GM19467 (cell line): Measurements from ENCODE around the gene PDE10A.
A peak's percentile ranks its signal among the peaks of the same experiment; 100 is the strongest.
"Not testable (repeated sequence)": the region's sequence is repeated elsewhere in the genome, so short reads cannot be mapped to it uniquely, and the experiment has no call there.

ENCODE experiments used
- ATAC-seq: cut with Tn5 transposase; IDR thresholded peaks from one replicate; pipeline ENCODE4 v1.9.1; 2021; ENCODE audit warnings: mild to moderate bottlenecking, moderate library complexity; ENCODE audit not compliant: unreplicated experiment

PDE10A gene

DNA sequence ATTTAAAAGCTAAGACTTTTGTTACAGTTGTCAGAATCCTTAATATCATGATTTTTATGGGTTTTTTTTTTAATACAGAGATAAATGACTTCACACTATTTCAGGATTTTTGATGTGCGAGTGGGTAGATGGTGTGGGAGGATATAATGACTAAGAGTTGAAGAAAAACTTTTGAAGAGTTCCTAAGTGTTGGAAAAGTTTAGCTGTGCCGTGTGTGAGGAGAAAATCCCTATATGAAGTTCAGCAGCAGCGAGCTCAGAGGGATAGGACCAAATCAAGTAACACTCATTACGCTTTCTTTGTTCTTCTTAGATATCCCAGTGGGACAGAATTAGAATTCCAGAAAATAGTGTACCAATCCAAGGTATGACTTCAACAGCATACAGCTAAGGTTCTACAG, 34.1 kb downstream of the PDE10A start:
- ATAC-seq: no peak

DNA sequence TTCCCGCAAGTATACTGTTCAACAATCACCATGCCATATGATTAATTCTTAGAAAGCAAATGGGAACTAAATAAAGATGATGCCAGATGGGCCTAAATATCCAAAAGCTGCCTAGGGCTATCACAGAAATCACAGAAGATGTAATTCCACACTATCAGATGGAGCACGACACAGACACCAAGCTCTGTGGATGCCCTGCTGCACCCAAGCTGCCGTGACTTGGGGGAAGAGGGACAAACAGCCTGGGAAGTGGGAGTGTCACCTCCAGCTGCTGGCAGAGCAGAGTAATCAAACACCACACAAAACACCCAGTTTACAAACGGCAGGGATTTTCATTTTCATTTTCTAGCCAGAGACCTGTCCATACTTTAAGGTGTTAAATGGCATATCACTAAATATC, 35.7 kb downstream of the PDE10A start:
- ATAC-seq: no peak

GRCh38 chr6:165626711-165627110, 36.3 kb downstream of the PDE10A start:
- no peak for ATAC-seq

DNA sequence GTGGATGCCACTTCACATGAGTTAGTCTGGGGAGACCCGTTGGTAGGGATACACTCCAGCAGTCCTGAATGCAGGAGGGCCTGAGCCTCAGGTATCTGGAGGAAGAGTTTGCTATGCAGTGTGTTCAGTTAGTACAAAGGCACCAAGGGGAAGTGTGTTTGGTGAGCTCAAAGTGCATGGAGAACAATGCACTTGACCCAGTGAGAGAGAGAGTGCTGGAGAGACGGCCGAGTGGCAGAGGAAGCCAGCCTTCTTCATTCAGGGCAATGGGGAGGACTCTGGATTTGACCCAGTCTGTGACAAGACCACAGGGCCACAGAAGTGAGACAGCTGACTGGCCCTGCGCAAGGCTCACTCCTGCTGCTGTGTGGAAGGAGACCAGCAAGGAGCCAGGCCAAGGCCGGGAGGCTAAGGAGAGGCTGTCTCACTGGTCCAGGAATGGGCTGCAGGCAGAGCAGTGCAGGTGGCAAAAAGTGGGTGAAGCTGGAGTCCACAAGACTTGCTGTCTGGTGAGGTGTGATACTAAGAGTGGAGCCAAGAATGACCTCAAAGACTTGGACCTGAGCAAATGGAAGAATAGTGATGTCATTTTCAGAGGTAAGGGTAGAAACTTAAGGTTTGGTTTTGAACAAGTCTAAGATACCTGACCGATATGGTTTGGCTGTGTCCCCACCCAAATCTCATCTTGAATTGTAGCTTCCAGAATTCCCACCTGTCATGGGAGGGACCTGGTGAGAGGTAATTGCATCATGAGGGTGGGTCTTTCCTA, 38.0 kb downstream of the PDE10A start:
- no peak for ATAC-seq

DNA sequence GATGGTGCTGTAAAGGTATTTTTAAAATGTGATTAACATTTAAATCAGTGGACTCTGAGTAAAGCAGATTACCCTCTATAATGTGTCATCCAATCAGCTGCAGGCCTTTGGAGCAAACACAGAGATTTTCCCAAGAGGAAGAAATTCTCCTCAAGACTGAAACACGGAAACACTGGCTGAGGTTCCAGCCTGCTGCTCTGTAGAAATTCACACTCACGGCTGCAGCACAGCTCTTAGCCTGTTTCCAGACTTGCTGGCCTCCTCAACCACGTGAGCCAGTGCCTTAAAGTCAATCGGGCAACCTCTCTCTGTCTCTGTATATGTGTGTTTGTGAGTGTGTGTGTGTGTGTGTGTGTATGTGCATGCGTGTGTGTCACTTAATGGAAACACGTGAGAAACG, 41.1 kb downstream of the PDE10A start:
- ATAC-seq: no peak

GRCh38 chr6:165618891-165619290, 44.1 kb downstream of the PDE10A start:
- not testable (repeated sequence) for ATAC-seq

GRCh38 chr6:165618241-165618640, 44.8 kb downstream of the PDE10A start:
- no peak for ATAC-seq

DNA sequence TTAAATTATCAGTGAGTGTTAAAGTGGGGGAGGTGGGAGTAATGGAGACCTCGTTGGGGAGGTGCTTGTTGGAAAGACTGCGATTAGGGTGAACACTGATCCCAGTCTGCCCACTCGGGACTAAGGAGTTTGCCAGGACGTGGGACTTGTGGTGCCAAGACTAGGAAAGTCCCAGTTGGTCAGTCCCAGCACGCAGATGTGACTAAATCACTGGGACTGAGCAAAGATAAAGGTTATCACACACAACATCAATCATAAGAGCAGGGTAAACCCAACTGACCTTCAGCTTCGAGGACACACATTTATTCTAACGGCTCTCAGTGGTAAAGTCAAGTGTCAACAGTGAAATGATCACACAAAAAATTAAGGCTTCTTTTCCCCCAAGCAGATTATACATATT, 45.5 kb downstream of the PDE10A start:
- ATAC-seq: no peak

GRCh38 chr6:165616116-165616515, 46.9 kb downstream of the PDE10A start:
- no peak for ATAC-seq

DNA sequence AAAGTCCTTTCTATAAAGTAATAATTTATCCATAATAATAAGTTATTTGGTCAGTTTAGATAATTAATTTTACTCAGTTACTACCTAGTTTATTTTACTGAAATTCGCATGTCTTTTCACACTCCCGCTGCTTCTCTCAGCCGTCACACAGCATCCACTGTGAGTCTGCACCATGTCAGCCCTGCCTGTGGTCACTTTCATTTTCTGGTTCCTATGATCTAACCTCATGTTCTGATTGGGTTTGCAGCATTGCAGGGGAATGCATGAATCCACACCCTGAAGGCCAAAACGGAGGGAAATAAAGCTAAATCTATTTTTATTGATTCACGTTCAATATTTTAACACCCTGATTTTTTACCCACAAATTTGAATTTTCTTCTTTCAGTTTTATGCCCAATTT, 47.4 kb downstream of the PDE10A start:
- ATAC-seq: peak; percentile 74

DNA sequence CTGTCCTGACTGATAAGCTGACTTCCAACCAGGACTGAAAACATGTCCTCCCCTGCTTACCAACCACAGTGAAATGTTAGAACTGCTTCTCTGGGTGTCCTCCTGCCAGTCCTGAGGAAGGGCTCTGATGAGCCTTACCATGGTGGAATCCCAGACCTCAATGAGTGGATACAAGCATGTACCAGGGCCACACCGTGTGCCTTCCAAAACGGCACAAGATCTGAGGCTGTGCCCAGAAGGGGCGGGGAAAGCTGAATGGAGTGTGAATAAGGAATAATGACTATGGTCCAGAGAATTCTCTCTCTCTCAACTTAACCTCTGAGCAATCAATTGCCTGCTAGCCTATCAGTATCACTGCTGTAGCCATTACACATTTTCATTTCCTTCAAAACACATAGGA, 51.7 kb downstream of the PDE10A start:
- no peak for ATAC-seq

DNA sequence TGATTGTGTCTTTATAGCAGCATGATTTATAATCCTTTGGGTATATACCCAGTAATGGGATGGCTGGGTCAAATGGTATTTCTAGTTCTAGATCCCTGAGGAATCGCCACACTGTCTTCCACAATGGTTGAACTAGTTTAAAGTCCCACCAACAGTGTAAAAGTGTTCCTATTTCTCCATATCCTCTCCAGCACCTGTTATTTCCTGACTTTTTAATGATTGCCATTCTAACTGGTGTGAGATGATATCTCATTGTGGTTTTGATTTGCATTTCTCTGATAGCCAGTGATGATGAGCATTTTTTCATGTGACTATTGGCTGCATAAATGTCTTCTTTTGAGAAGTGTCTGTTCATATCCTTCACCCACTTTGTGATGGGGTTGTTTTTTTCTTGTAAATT, 54.5 kb downstream of the PDE10A start:
- ATAC-seq: not testable (repeated sequence)

- no peak for ATAC-seq
Observed at GRCh38 chr6:165606740-165607008, 56.4 kb downstream of the PDE10A start.

DNA sequence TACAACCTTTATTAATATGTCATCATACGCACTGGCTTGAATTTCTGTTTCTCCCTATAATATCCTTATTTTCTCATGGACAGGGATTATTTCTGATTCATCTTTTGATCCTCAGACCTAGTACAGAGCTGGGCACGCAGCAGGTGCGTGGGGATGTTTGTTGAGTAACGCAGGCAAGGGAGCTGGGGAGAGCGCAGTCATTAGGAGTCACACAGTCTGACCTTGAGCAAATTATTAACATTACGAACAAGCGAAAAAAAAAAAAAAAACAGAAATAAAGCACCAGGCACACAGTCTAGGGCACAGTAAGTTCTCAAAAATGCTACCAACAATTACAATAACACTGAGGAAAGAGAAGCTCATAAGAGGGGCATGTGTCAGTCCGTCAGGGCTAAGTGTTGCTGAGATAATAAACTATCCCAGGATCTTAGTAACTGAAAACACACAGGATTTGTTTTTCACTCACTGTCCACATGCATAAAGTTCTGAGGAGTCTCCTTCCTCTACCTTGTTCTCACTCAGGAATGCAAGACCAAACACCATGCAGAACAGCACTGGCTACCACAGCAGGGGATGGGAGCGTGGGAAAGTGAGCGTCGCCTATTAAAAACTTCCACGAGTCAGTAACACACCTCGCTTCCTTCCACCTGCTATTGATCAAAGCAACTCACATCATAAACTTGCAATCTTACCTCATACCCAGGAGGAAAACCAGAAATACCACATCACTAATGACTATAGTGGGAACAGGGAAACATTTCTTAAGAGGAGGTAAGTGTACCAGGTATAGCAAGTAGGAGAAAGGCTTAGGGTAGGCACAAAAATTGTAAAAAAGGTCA, 56.9 kb downstream of the PDE10A start:
- no peak for ATAC-seq

DNA sequence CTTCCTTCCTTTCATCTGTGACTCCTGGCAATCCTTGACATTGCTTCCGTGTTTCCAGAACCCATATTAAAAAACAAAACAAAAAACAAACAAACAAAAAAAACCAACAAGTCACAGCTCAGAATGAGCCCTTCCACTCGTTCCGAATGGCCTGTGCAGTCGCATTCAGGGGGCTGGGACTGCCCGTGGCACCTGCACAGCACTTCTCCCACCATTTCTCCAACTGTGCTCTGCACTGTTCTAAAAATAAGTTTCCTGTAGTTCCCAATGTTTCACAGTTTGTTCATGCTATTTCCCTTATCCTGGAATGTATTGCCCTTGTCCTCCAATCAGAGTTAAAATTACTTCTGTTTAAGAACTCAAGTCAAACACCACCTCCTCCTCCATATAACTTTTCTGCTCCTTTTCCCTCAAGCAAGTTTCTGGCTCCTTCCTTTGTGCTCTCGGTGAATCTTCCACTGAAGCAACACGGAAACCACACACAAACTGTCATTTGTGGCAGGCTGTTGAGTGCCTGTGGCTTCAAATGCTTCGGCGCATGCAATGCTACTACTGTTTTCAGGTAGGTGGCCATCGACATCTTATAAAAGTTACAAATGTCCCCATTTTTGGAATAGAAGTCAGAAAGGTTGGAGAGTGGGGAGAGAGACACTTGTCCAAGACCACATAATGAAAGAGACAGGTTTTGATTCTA, 57.7 kb downstream of the PDE10A start:
- ATAC-seq: no peak

DNA sequence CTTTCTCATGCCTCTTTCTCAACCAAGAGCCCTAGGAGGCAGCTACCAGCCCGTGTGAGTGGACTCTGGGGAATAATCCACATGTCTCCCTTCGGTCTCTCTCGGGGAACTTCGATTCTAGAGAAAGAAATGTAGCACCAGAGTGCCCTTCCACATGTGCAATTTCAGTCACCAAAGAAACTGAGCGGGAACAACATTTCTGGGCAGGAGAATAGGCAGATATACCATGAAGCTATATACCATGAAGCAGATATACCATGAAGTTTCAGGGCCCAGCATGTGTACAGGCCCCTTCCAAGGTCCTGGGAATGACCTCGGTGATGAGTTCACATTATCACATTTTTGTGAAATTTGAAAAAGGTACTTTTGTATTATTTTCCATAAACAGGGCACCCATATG, 60.8 kb downstream of the PDE10A start:
- ATAC-seq: no peak

DNA sequence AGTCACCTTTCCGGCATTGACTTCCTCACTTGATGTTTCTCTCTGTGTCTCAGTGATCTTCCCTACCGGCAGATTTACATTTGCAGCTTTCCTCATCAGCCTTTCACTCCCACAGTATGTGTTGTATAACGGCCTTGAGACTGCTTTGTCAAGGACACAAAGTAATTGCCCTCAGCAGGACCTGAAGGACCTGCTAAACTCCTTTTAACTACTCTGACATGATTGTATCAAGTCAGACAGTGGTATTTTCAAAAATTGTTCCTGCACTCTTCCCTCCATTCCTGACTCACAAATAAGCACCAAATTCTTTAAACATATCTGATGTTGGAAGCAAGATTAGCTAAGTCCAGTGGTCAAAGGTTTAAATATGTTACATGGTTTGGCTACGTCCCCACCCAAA, 62.4 kb downstream of the PDE10A start:
- ATAC-seq: no peak

- ATAC-seq: no peak
Observed at GRCh38 chr6:165599596-165600487, 63.2 kb downstream of the PDE10A start.

DNA sequence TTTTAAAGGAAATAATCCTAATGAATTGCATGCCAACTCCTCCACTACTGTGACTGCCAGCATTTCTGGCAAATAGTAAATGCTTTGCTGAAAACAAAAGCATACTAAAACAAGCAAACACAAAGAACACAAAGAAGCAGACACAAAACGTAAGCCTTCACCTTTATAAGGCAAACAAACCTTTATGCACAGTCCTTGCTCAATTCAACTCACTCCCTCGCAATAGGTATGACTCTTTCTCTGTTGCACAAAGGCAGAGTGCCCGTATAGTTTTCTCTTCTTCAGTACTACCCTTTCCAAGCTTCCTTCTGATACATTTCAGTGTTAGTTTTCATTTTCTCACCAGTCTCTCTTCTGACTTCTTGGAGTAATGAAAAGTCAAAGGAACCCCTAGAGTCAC, 63.9 kb downstream of the PDE10A start:
- ATAC-seq: no peak

DNA sequence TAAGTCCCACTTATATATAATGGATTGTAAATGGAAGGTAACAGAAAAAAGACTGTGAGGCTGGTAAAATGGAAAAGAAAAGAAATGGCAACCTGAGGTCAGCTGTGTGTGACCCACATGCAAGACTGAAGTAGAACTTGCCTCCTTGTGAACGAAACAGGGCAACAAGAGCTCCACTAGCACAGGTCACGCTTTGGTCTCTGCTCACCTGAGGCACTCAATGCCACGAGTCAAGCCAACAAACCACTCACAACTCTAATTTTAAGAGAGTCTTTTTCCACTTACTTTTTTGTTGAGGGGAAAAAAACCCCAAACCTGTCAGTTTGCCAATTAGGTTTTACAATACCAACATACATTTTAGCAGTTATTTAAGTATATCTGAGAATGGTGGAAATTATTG, 65.2 kb downstream of the PDE10A start:
- no peak for ATAC-seq
